H1 (cell line): Measurements from ENCODE around the gene MYOD1. TPM values are rescaled to one million over a fixed set of nuclear protein-coding genes. Genes with fewer than 3 reads are reported as not detected.

ENCODE experiments used
- CTCF ChIA-PET: fragments of 300-600 bp; sonication (Branson Sonifier 250); formaldehyde crosslinking; loops from one replicate; lab custom pipeline; 2021; ENCODE audit not compliant: partially characterized antibody; lab: Charles Lee
- POLR2A ChIA-PET: fragments of 300-600 bp; sonication (Branson Sonifier 250); formaldehyde crosslinking; loops from one replicate; lab custom pipeline; 2021; ENCODE audit warnings: inconsistent platforms; ENCODE audit not compliant: partially characterized antibody; lab: Charles Lee
- DNase-seq, 2 experiments: peaks; one replicate each; pipeline versions ENCODE4 v3.0.0 to v3.0.0-alpha.2; 2010 to 2022; ENCODE audit warnings: low spot score in 2 of 2, low read depth in 1 of 2, mixed read lengths in 1 of 2
- FAIRE-seq: peaks from 2 replicates; lab custom pipeline; 2011; peaks lifted over from hg19 to GRCh38; lab: Jason Lieb, UNC
- H2AFZ ChIP-seq: 2 replicates; pipeline ENCODE4 v1.8.1; 2012; ENCODE audit warnings: low read length, inconsistent platforms
- H2AK5ac ChIP-seq: 2 replicates; pipeline ENCODE4 v1.6.1; 2013; ENCODE audit warnings: low read depth, low read length
- H2BK120ac ChIP-seq: replicated peaks from 2 replicates; pipeline ENCODE3; 2013; ENCODE audit warnings: low read depth, low read length, inconsistent platforms
- H2BK12ac ChIP-seq: 2 replicates; pipeline ENCODE4 v1.6.1; 2013; ENCODE audit warnings: low read depth, low read length
- H2BK15ac ChIP-seq: 2 replicates; pipeline ENCODE4 v1.6.1; 2013; ENCODE audit warnings: low read length
- H2BK20ac ChIP-seq: 2 replicates; pipeline ENCODE4 v1.6.1; 2013; ENCODE audit warnings: low read length
- H2BK5ac ChIP-seq: 2 replicates; pipeline ENCODE4 v1.6.1; 2013; ENCODE audit warnings: low read depth, low read length
- H3K14ac ChIP-seq: 2 replicates; pipeline ENCODE4 v1.6.1; 2013; ENCODE audit warnings: inconsistent platforms; ENCODE audit not compliant: insufficient read length
- H3K18ac ChIP-seq: 2 replicates; pipeline ENCODE4 v1.6.1; 2013; ENCODE audit warnings: low read length; ENCODE audit errors: extremely low read depth
- H3K23ac ChIP-seq: 2 replicates; pipeline ENCODE4 v1.6.1; 2013; ENCODE audit warnings: inconsistent platforms; ENCODE audit not compliant: insufficient read length
- H3K23me2 ChIP-seq: 2 replicates; pipeline ENCODE4 v1.6.1; 2013; ENCODE audit warnings: low read depth, low read length
- H3K27ac ChIP-seq: 2 replicates; pipeline ENCODE4 v1.6.1; 2011; ENCODE audit warnings: low read depth, low read length, inconsistent platforms
- H3K27me3 ChIP-seq, 4 experiments: replicated peaks in 1 of 4; 1 replicate in 1 of 4; 2 replicates in 3 of 4; pipeline versions ENCODE4 v1.6.1 to v1.8.1; 2011 to 2013; ENCODE audit warnings: low read length in 3 of 4, mild to moderate bottlenecking in 3 of 4, inconsistent platforms in 2 of 4, mixed read lengths in 2 of 4, moderate library complexity in 1 of 4; ENCODE audit not compliant: control insufficient read depth in 3 of 4, insufficient read depth in 3 of 4; ENCODE audit errors: extremely low read depth in 1 of 4
- H3K36me3 ChIP-seq, 4 experiments: 2 replicates each; pipeline versions ENCODE4 v1.6.1 to v1.8.1; 2011 to 2013; ENCODE audit warnings: mild to moderate bottlenecking in 4 of 4, low read length in 3 of 4, moderate library complexity in 2 of 4, control low read depth in 1 of 4, inconsistent platforms in 1 of 4; ENCODE audit not compliant: insufficient read depth in 4 of 4, control insufficient read depth in 2 of 4
- H3K4ac ChIP-seq: replicated peaks from 2 replicates; pipeline ENCODE3; 2013; ENCODE audit warnings: low read length, low read depth, mixed read lengths, inconsistent platforms; ENCODE audit not compliant: insufficient read length
- H3K4me1 ChIP-seq, 4 experiments: replicated peaks in 1 of 4; 1 replicate in 1 of 4; 2 replicates in 3 of 4; pipeline versions ENCODE4 v1.6.1 to v1.8.1; 2011 to 2013; ENCODE audit warnings: low read length in 3 of 4, inconsistent platforms in 2 of 4, mixed read lengths in 1 of 4; ENCODE audit not compliant: insufficient read depth in 4 of 4, control insufficient read depth in 3 of 4
- H3K4me2 ChIP-seq, 2 experiments: 2 replicates each; pipeline versions ENCODE4 v1.6.1 to v1.8.1; 2011 to 2013; ENCODE audit warnings: low read depth in 2 of 2, low read length in 2 of 2, control low read depth in 1 of 2, inconsistent platforms in 1 of 2, mild to moderate bottlenecking in 1 of 2; ENCODE audit not compliant: insufficient read depth in 1 of 2
- H3K4me3 ChIP-seq, 4 experiments: fragments of 200-600, 300-600 bp in 1 of 4; sonication (generic), shearing (Covaris generic), sonication (Bioruptor Twin) in 1 of 4; 2 replicates each; pipeline versions ENCODE4 v1.5.1 to v1.8.1; 2011 to 2016; ENCODE audit warnings: low read length in 4 of 4, low read depth in 3 of 4, control low read depth in 2 of 4, inconsistent platforms in 2 of 4, mild to moderate bottlenecking in 2 of 4, mixed read lengths in 1 of 4, moderate library complexity in 1 of 4; ENCODE audit not compliant: insufficient read depth in 2 of 4; ENCODE audit errors: extremely low read depth in 1 of 4
- H3K56ac ChIP-seq: replicated peaks from 2 replicates; pipeline ENCODE3; 2013; ENCODE audit warnings: low read depth, mild to moderate bottlenecking, mixed read lengths, low read length, inconsistent platforms; ENCODE audit not compliant: insufficient read length
- H3K79me1 ChIP-seq: 2 replicates; pipeline ENCODE4 v1.6.1; 2013; ENCODE audit warnings: low read depth, low read length, control low read depth
- H3K79me2 ChIP-seq, 2 experiments: 2 replicates each; pipeline versions ENCODE4 v1.6.1 to v1.8.1; 2012 to 2013; ENCODE audit warnings: low read length in 2 of 2, mild to moderate bottlenecking in 2 of 2, inconsistent platforms in 1 of 2; ENCODE audit not compliant: insufficient read depth in 2 of 2, control insufficient read depth in 1 of 2
- H3K9ac ChIP-seq, 4 experiments: replicated peaks in 1 of 4; 1 replicate in 1 of 4; 2 replicates in 3 of 4; pipeline versions ENCODE4 v1.6.1 to v1.8.1; 2011 to 2013; ENCODE audit warnings: low read depth in 3 of 4, low read length in 3 of 4, control low read depth in 2 of 4, mild to moderate bottlenecking in 2 of 4, moderate library complexity in 2 of 4, inconsistent platforms in 1 of 4; ENCODE audit errors: extremely low read depth in 1 of 4
- H3K9me3 ChIP-seq, 2 experiments: 2 replicates each; pipeline versions ENCODE4 v1.6.1 to v1.8.1; 2012 to 2013; ENCODE audit warnings: mild to moderate bottlenecking in 2 of 2, moderate library complexity in 2 of 2, control low read depth in 1 of 2, inconsistent platforms in 1 of 2, low read depth in 1 of 2, low read length in 1 of 2, mixed read lengths in 1 of 2; ENCODE audit not compliant: insufficient read depth in 2 of 2
- H4K20me1 ChIP-seq, 2 experiments: replicated peaks in 1 of 2; 2 replicates each; pipeline versions ENCODE3 to v1.8.1; 2011 to 2013; ENCODE audit warnings: inconsistent platforms in 2 of 2, low read length in 2 of 2, mild to moderate bottlenecking in 1 of 2; ENCODE audit not compliant: insufficient read depth in 2 of 2, control insufficient read depth in 1 of 2
- H4K5ac ChIP-seq: 2 replicates; pipeline ENCODE4 v1.6.1; 2013; ENCODE audit warnings: low read length, low read depth, mixed read lengths, inconsistent platforms; ENCODE audit not compliant: insufficient read length
- H4K8ac ChIP-seq: 2 replicates; pipeline ENCODE4 v1.8.0; 2013; ENCODE audit warnings: mild to moderate bottlenecking, moderate library complexity, low read length, inconsistent platforms; ENCODE audit not compliant: insufficient read depth; ENCODE audit errors: extremely low read depth
- H4K91ac ChIP-seq: replicated peaks from 2 replicates; pipeline ENCODE3; 2013; ENCODE audit warnings: low read length, mixed read lengths, inconsistent platforms; ENCODE audit not compliant: insufficient read length
- GABPA ChIP-seq: IDR thresholded peaks from 2 replicates; pipeline ENCODE4 v1.6.1; 2011; ENCODE audit warnings: mild to moderate bottlenecking, low read length, moderate library complexity, borderline replicate concordance; ENCODE audit not compliant: insufficient read depth
- HDAC2 ChIP-seq, 2 experiments: fragments of 300-600 bp in 1 of 2; sonication (generic) in 1 of 2; IDR thresholded peaks; 2 replicates each; pipeline ENCODE4 v1.6.1; 2011 to 2012; ENCODE audit warnings: low read depth in 2 of 2, low read length in 2 of 2, mild to moderate bottlenecking in 2 of 2, moderate library complexity in 2 of 2, borderline replicate concordance in 1 of 2, inconsistent platforms in 1 of 2
- RBBP5 ChIP-seq: IDR thresholded peaks from 2 replicates; pipeline ENCODE4 v1.7.1; 2012; ENCODE audit warnings: low read depth, mild to moderate bottlenecking, inconsistent platforms, low read length, moderate library complexity, borderline replicate concordance
- RNF2 ChIP-seq: fragments of 200-900, 300-1000 bp; sonication (generic); IDR thresholded peaks from 2 replicates; pipeline ENCODE4 v1.7.1; 2016; ENCODE audit warnings: borderline replicate concordance, low read depth, mild to moderate bottlenecking, antibody characterized with exemption, low read length; ENCODE audit not compliant: poor library complexity, severe bottlenecking; ENCODE audit errors: missing control alignments
- SP1 ChIP-seq: IDR thresholded peaks from 2 replicates; pipeline ENCODE4 v1.6.1; 2011; ENCODE audit warnings: low read depth, low read length
- SP4 ChIP-seq: IDR thresholded peaks from 2 replicates; pipeline ENCODE4 v1.6.1; 2012; ENCODE audit warnings: low read length, inconsistent platforms
- TCF12 ChIP-seq: IDR thresholded peaks from 2 replicates; pipeline ENCODE4 v1.6.1; 2011; ENCODE audit warnings: low read depth, mild to moderate bottlenecking, low read length
- WGBS, 2 experiments: shearing (Covaris generic) in 1 of 2; methylation state at CpG; one replicate each; pipeline versions ENCODE4 v1.1.6 to v1.1.7; 2013 to 2015; ENCODE audit warnings: low lambda C conversion rate in 2 of 2, mixed read lengths in 2 of 2, inconsistent platforms in 1 of 2, low coverage in 1 of 2, missing lambda C conversion rate in 1 of 2; ENCODE audit not compliant: insufficient replicate concordance in 2 of 2, insufficient coverage in 1 of 2, insufficient read length in 1 of 2; ENCODE audit errors: extremely low coverage in 1 of 2, missing lambda C conversion rate in 1 of 2; 5-methylcytosine and 5-hydroxymethylcytosine counted together
- polyA plus RNA-seq, 7 experiments: library from polyadenylated mRNA; depleted of rRNA in 3 of 7; stranded (reverse) in 5 of 7; unstranded in 2 of 7; fragments of >200 nt in 5 of 7; fragments of 200-250 nt in 2 of 7; gene quantifications; 1 replicate in 5 of 7; 2 replicates in 1 of 7; 4 replicates in 1 of 7; pipeline versions ENCODE4 v1.2.1 to v1.2.3, GENCODE V29; 2011 to 2013; ENCODE audit warnings: missing spikeins in 2 of 7, mixed read lengths in 2 of 7
- total RNA-seq: library from RNA; stranded (reverse); fragmentation: NEBNext Ultra II Directional; extraction: Animal tissue kit (Norgen Biotek cat#: 25700); gene quantifications from 2 replicates; pipeline ENCODE4 v1.2.1, GENCODE V29; 2021

Gene MYOD1
- total and polyA plus RNA-seq, 2 of the 8 experiments (the other 6 are each of a cell fraction or from before 2014, with no cell fraction given): not detected

DNA sequence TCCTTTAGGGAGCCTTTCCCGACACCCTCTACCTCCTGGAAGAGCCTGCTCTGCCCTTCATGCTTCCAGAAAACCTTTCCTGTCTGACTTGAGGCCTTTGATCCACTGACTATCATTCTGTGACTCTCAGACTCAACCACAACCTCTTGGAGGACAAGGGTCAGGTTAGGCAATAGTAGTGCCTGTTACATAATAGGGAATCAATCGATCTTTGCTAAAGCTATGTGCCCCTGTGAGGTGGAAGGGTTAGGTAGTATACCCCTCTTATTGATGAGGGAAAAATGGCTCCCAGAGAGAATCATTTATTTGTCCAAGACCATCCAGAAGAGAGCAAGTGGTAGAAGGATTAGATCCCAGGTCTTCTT, 31.4 kb downstream of the MYOD1 start:
- Histone ChIP-seq H3K79me1 (no peaks in the 10 kb centered on the region), H3K18ac (no peak overlapping the region), H3K9me3 (no peaks in the 10 kb centered on the region), H4K5ac (no peak overlapping the region), H3K36me3 (no peaks in the 10 kb centered on the region), H2BK20ac (no peak overlapping the region), H2BK5ac (no peak overlapping the region), H3K9ac (no peak overlapping the region), H3K14ac (no peak overlapping the region), H3K4me1 (no peaks in the 10 kb centered on the region), H3K27ac (no peak overlapping the region), H2BK12ac (no peak overlapping the region), H3K27me3 (no peaks in the 10 kb centered on the region), H2BK15ac (no peak overlapping the region), H3K56ac (no peak overlapping the region), H3K23ac (no peak overlapping the region), H2AK5ac (no peak overlapping the region), H3K4me2 (no peak overlapping the region), H3K79me2 (no peaks in the 10 kb centered on the region), H4K8ac (no peak overlapping the region), H3K4ac (no peak overlapping the region), H4K91ac (no peak overlapping the region), H2BK120ac (no peak overlapping the region), H3K4me3 (no peak overlapping the region), H2AFZ (no peak overlapping the region), H4K20me1 (no peaks in the 10 kb centered on the region), H3K23me2 (no peaks in the 10 kb centered on the region)
- WGBS, 2 experiments: 86% methylated on average over 2 of the region's 2 CpGs; no CpG with 5 or more reads in 1 of the 2 experiments
- POLR2A ChIA-PET: no interaction called here
- TF ChIP-seq SP4 (no peak), RNF2 (no peak), GABPA (no peak), HDAC2 (IDR thresholded peaks at IDR 0.05; ENCODE audit: borderline replicate concordance in 1 of 2, low read depth in 2 of 2, low read length in 2 of 2) (no peak), TCF12 (no peak), SP1 (no peak), RBBP5 (no peak)
- DNase-seq (no peak), FAIRE-seq (no peak)
- CTCF ChIA-PET: interaction anchor here (1.0 to 3.3 kb wide), 7 partner anchors 7 to 228 kb away, joined by 4 to 23 read pairs (median 10); no protein-coding TSS in a partner anchor
